ENCODE measurements around the gene SMCO1.
"Not testable (repeated sequence)": the region's sequence is repeated elsewhere in the genome, so short reads cannot be mapped to it uniquely, and the experiment has no call there.

The SMCO1 gene

DNA sequence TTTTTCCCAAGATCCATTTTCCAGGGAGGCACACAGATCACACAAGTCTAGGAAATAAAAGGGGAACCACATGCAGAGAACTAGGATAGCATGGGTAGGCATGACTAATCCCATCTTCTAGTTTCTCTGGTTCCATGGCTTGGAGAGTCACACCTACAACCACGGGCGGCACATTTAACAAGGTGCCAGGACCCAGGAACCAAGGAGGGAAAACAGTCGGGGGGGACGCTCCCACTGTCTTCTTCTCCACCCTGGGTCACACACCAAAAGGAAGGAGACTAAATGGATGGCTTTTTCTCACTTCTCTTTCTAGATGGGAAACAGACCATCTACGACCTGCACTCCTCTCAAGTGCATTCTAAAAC is 4.6 kb upstream of the SMCO1 start:
- DNase-seq = no peak

DNA sequence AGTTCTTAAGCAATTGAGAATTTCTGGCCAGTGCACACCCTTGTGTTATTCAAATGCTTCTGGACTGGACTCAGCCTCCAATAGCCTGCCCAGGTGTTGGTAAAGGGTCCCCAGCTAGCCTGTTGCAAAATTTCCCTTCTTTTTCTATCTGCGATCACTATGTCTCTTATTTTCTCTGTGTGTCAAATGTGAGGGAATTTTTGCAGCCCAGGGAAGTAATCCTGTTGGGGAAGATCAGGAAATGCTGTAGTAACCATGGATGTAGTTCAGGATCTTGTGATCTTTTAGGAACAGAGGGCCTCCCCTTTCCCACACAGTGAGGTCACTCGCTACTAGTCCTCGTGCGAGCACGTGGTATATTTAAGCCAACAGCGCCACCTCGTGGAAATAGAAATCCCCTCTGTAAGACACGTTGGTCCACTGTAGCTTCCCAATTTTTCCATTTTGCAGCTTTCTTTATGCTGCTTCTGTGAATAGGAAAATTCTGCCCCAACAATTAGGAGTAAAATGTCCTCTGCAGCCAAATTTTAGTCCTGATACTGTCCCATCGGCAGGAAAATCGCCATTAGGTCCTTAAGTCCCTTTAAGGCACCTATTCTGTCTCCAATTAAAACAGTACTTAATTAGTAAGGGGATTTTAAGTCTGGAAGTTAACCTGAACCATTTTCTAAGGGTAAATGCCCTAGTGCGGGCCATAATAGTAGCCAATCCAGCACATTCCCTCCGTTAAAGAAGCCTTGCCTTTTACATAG is 4.0 kb upstream of the SMCO1 start:
- no peak for DNase-seq

GRCh38 chr3:196517919-196518318 is 2.8 kb upstream of the SMCO1 start:
- DNase-seq = no peak

DNA sequence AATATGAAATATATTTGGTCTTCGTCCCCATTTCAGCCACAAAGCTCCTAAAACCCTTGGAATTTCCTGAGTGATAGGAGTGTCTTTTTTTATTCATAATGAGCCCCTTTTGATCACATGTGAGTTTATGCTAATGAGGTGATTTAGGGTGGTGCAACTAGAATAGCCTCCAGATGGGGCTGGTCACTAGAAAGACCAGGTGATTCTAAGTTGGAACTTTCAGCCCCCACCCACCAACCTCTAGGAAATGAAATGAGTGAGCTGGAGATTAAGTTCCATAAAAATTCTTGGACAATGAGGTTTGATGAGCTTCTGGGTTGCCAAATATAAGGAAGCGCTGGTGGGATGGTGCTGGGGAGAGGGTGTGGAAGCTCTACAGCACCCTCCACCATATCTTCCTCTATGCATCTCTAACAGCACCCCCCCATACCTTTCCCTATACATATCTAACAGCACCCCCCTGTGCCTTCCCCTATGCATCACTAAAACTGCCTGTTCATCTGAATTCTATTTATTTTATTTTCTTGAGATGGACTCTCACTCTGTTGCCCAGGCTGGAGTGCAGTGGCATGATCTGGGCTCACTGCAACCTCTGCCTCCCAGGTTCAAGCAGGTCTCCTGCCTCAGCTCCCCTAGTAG is 2.1 kb upstream of the SMCO1 start:
- DNase-seq = no peak

DNA sequence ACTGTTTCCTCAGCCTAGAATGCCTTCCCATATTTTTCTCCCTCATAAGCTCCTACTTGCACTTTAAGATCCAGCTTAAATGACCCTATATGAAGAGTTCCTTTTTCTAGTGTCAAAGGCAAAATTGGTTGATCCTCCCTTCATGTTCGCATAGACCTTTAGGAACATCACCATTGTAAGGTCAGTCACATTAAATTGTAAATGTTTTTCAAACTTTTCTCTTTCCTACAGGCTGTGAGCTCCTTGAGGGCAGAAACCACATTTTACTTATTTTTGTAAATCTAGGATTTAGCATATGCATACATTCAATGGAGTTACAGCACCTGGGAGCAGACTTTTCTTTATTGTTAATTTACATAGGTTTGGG is 813 bp downstream of the SMCO1 start:
- no peak for DNase-seq

GRCh38 chr3:196513697-196514349 is 1.3 kb downstream of the SMCO1 start:
- no peak for DNase-seq

GRCh38 chr3:196511646-196512425 is 3.3 kb downstream of the SMCO1 start:
- DNase-seq = not testable (repeated sequence)

DNA sequence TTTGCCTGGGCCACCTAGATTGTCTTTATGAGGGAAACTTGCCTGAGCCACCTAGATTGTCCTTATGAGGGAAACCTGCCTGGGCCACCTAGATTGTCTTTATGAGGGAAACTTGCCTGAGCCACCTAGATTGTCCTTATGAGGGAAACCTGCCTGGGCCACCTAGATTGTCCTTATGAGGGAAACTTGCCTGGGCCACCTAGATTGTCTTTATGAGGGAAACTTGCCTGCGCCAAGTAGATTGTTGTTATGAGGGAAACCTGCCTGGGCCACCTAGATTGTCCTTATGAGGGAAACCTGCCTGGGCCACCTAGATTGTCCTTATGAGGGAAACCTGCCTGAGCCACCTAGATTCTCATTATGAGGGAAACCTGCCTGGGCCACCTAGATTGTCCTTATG is 4.0 kb downstream of the SMCO1 start:
- DNase-seq = not testable (repeated sequence)

DNA sequence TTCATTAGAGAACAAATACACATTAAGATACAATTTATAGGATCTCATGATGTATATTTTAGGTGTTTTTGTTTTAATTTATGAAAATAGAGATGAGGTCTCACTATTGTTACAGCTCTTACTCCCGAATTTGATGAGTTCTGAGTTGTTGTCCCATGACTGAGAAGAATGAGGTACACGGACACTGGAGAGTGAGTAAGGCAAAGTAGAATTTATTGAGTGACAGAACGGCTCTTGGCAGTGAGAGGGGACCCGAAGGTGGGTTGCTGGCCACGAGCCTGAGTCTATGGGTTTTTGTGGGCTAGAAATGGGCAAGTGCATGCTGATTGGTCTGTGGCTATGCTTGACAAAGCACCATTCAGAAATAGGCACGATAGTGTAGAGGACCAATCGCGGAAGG is 8.5 kb downstream of the SMCO1 start:
- no peak for DNase-seq

DNA sequence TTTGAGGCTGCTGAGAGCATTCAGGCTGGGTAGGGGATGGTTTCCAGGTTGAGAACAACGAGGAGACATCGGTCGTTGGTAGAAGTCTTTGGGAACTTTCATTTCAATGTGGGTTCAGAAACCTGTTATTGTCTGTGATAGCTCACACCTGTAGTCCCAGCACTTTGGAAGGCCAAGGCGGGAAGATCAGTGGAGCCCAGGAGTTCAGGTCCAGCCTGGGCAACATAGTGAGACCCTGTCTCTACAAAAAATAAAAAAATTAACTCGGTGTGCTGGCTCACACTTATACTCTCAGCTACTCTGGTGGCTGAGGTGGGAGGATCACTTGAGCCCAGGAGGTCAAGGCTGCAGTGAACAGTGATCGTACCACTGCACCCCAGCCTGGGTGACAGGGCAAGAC is 10.6 kb downstream of the SMCO1 start:
- DNase-seq = no peak

GRCh38 chr3:196504077-196504398 is 11.1 kb downstream of the SMCO1 start:
- not testable (repeated sequence) for DNase-seq

- DNase-seq = peak; percentile 93
Measured at GRCh38 chr3:196503196-196504076, 11.7 kb downstream of the SMCO1 start, which contains the start of gene RNF168. TSS of gene RNF168 (minus strand) at chr3:196503768. CDS start at chr3:196503173, 595 bp downstream.

- DNase-seq = no peak
Measured at GRCh38 chr3:196502775-196503195, 12.4 kb downstream of the SMCO1 start.

GRCh38 chr3:196501316-196502044 is 13.7 kb downstream of the SMCO1 start:
- DNase-seq = no peak

GRCh38 chr3:196499807-196500524 is 15.2 kb downstream of the SMCO1 start:
- DNase-seq = no peak

DNA sequence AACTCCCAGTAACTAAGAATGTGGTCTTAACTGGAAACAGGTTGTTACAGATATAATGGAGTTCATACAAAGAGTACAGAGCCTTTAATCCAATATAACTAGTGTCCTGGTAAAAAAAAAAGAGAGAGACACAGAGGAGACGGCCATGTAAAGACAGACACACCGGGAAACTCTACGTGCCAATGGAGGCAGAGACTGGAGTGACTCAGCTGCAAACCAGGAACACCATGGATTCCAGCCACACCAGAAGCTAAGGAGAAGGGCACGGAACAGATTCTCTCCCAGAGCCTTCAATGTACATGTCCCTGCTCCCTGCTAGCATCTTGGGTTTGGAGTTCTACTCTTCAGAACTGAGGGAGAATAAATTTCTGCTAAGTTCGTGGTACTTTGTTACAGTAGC is 16.1 kb downstream of the SMCO1 start:
- DNase-seq = no peak

DNA sequence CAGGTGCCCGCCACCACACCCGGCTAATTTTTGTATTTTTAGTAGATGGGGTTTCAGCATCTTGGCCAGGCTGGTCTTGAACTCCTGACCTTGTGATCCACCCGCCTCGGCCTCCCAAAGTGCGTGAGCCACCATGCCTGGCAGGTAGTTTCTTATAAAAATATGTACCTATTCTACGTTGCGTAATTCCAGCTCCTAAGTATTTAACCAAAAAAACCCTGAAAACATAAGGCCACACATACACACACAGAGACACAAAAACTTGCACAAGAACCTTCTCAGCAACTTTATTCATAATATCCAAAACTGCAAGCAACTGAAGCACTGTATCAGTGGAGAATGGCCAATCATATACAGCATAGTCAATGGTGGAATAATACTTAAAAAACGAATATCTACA is 16.8 kb downstream of the SMCO1 start:
- DNase-seq = no peak

- no peak for DNase-seq
Measured at GRCh38 chr3:196496183-196496582, 19.0 kb downstream of the SMCO1 start.

DNA sequence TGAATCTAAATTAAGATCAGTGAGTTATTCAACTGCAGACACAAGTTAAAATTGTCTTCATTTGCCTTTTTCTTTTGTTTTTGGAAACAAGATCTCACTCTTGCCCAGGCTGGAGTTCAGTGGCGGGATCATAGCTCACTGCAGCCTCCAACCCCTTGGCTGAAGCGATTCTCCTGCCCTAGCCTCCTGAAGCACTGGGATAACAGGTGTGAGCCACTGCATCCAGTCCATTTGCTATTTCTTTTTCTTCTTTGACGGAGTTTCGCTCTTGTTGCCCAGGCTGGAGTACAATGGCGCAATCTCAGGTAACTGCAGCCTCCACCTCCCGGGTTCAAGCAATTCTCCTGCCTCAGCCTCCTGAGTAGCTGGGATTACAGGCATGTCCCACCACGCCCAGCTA is 21.9 kb downstream of the SMCO1 start:
- DNase-seq = no peak

GRCh38 chr3:196492080-196492479 is 23.1 kb downstream of the SMCO1 start:
- DNase-seq = no peak

DNA sequence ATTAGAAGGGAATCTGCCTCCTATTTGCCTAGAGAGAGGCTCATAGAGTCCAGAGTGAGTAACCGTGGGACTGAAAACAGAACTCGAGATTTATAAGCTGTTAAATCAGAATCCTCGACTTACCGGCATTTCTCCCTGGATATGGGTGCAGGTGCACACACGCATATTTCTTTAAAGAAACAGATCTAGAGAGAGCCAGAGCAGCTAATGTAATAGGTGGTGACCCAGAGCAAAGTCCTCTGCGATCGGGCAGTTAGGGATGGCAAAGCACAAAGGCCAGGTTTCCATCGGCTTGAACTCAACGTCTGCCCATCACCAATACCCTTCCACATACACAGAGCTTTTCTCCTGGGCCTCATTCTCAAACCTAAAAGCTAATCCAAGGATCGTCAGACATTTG is 25.4 kb downstream of the SMCO1 start:
- no peak for DNase-seq

Measured in NCI-H510A (cell line).